PC-3 (cell line): ENCODE measurements around the gene GCC1. TPM values are rescaled to one million over a fixed set of nuclear protein-coding genes. Genes with fewer than 3 reads are reported as not detected.
"Not testable (repeated sequence)": the region's sequence is repeated elsewhere in the genome, so short reads cannot be mapped to it uniquely, and the experiment has no call there.

ENCODE experiments used
- ATAC-seq: fragments of 200-7000 bp; cut with Tn5 transposase; 2 replicates; pipeline ENCODE4 v1.9.1; 2020; ENCODE audit warnings: mild to moderate bottlenecking, moderate library complexity
- BruUV-seq: library from RNA; stranded (reverse); fragments of 400-500 nt; replicated peaks from 2 replicates; lab custom pipeline; 2021; lab: Mats Ljungman, UMichigan
- CTCF ChIA-PET: fragments of 300-600 bp; sonication (Branson Sonifier 250); formaldehyde crosslinking; loops from one replicate; lab custom pipeline; 2022; ENCODE audit warnings: antibody characterized with exemption; lab: Charles Lee
- POLR2A ChIA-PET: fragments of 300-600 bp; sonication (Branson Sonifier 250); formaldehyde crosslinking; loops from one replicate; lab custom pipeline; 2022; ENCODE audit warnings: antibody characterized with exemption; ENCODE audit not compliant: unreplicated experiment; lab: Charles Lee
- DNase-seq: peaks from one replicate; pipeline ENCODE4 v3.0.0-alpha.2; 2015
- H2AFZ ChIP-seq: fragments of 300-600 bp; sonication (generic); 2 replicates; pipeline ENCODE4 v1.6.0; 2016; ENCODE audit warnings: antibody characterized with exemption, low read length
- H3F3A ChIP-seq: fragments of 300-600 bp; sonication (generic); one replicate; pipeline ENCODE4 v1.6.0; 2017; ENCODE audit warnings: antibody characterized with exemption, low read length, control low read depth, mild to moderate bottlenecking; ENCODE audit not compliant: unreplicated experiment
- H3K27ac ChIP-seq: fragments of 300-600 bp; sonication (generic); 2 replicates; pipeline ENCODE4 v1.5.1; 2016; ENCODE audit warnings: mild to moderate bottlenecking, low read length
- H3K27me3 ChIP-seq: fragments of 300-600 bp; sonication (generic); 2 replicates; pipeline ENCODE4 v1.6.1; 2016; ENCODE audit warnings: low read length, mixed read lengths
- H3K36me3 ChIP-seq: fragments of 300-600 bp; sonication (generic); 2 replicates; pipeline ENCODE4 v1.6.1; 2016; ENCODE audit warnings: low read depth, mixed run types, low read length, mixed read lengths
- H3K4me1 ChIP-seq: fragments of 300-600 bp; sonication (generic); 2 replicates; pipeline ENCODE4 v1.5.1; 2016; ENCODE audit warnings: low read length; ENCODE audit not compliant: insufficient read depth
- H3K4me2 ChIP-seq: fragments of 300-600 bp; sonication (generic); 2 replicates; pipeline ENCODE4 v1.6.0; 2016; ENCODE audit warnings: low read length
- H3K4me3 ChIP-seq: fragments of 300-600 bp; sonication (generic); 2 replicates; pipeline ENCODE4 v1.5.1; 2016; ENCODE audit warnings: mild to moderate bottlenecking, low read length, mixed read lengths
- H3K79me2 ChIP-seq: fragments of 300-600 bp; sonication (generic); 2 replicates; pipeline ENCODE4 v1.6.1; 2017; ENCODE audit warnings: low read length, mixed read lengths
- H3K9ac ChIP-seq: fragments of 300-600 bp; sonication (generic); 2 replicates; pipeline ENCODE4 v1.6.0; 2016; ENCODE audit warnings: mild to moderate bottlenecking, low read length
- H3K9me2 ChIP-seq: fragments of 300-600 bp; sonication (generic); replicated peaks from 2 replicates; pipeline ENCODE4 v1.6.1; 2016; ENCODE audit warnings: mixed run types, low read length, mixed read lengths
- H3K9me3 ChIP-seq: fragments of 300-600 bp; sonication (generic); 2 replicates; pipeline ENCODE4 v1.6.1; 2016; ENCODE audit warnings: low read length, mixed read lengths
- H4K20me1 ChIP-seq: fragments of 300-600 bp; sonication (generic); 2 replicates; pipeline ENCODE4 v1.6.1; 2016; ENCODE audit warnings: low read length, mixed read lengths
- CTCF ChIP-seq: fragments of 300-600 bp; sonication (generic); conservative IDR thresholded peaks from 2 replicates; pipeline ENCODE4 v1.5.1; 2017; ENCODE audit warnings: antibody characterized with exemption, low read depth, mild to moderate bottlenecking, low read length
- EZH2 ChIP-seq: fragments of 300-600 bp; sonication (generic); IDR thresholded peaks from one replicate; pipeline ENCODE4 v1.6.1; 2017; ENCODE audit warnings: antibody characterized with exemption, mild to moderate bottlenecking, low read length; ENCODE audit not compliant: unreplicated experiment
- EZH2phosphoT487 ChIP-seq: fragments of 300-600 bp; sonication (generic); IDR thresholded peaks from 2 replicates; pipeline ENCODE4 v1.6.1; 2018; ENCODE audit warnings: mild to moderate bottlenecking, antibody characterized with exemption, low read length, borderline replicate concordance
- intact Hi-C: fragments of 100-400 bp; cut with micrococcal nuclease; formaldehyde crosslinking; loops from 2 replicates; pipeline ENCODE4 v1.9.0; 2023
- total RNA-seq: library from RNA; depleted of rRNA; stranded (reverse); fragments of >200 nt; gene quantifications from 2 replicates; pipeline ENCODE4 v1.2.3, GENCODE V29; 2014

The GCC1 gene
- total RNA-seq, 1 experiment from 2014 or later, result 11.2 TPM

DNA sequence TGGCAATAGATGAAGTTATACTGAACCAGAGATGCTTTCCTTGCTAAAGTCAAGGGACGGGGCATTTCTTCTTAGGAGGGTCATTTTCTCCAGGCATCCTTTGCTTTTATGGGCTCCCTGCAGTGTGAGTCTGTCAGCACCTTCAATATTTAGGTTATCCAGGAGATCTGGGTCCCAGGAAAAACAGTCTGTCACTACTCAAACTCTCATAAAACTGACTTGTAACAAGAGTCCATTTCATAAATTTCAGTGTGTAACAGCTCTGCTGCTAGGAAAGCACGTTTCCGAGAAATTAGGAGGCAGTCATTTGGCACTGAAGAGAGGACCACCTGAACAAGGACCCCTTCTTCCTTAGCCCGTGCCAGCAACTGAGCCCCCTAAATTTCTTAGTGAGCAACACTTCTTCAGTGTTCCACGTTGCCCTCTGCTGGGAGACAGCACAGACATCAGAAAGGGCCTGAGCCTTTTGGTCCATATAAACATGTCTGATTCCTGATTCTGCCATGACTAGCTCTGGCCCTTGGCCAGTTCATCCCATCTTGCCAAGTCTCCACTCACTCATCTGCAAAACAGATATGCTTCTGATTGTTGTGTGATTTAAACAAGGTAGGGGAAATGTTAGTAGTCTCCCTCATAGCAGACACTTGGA lies 7.2 kb downstream of the GCC1 start:
- Histone ChIP-seq H3K4me1 (0 out of 2 replicates have a peak, but pooled peaks cover 1% of the 10 kb centered on the region), H3K9me3 (no peaks in the 10 kb centered on the region), H3K9me2 (no peaks in the 10 kb centered on the region), H3K27me3 (no peaks in the 10 kb centered on the region), H3K4me2 (no peak overlapping the region), H3F3A (no peaks in the 10 kb centered on the region), H3K79me2 (peaks cover 28% of the 10 kb centered on the region), H3K36me3 (peaks cover 5% of the 10 kb centered on the region; the same call in 1 of the 2 replicates), H3K4me3 (no peak overlapping the region), H4K20me1 (peaks cover 5% of the 10 kb centered on the region; the same call in 1 of the 2 replicates), H3K9ac (no peak overlapping the region), H3K27ac (no peak overlapping the region), H2AFZ (no peak overlapping the region)
- BruUV-seq, result no TSS peak
- TF ChIP-seq EZH2phosphoT487 (no peak), EZH2 (no peak), CTCF (peak; percentile 50; the same call in 1 of the 2 replicates)
- ATAC-seq (peak; percentile 38), DNase-seq (no peak)
- intact Hi-C loops, result no loop called here
- CTCF ChIA-PET, result no interaction called here
- POLR2A ChIA-PET, result no interaction called here

GRCh38 chr7:127571741-127572505 lies 13.5 kb downstream of the GCC1 start:
- Histone ChIP-seq H3K79me2 (no peaks in the 10 kb centered on the region), H3K27me3 (no peaks in the 10 kb centered on the region), H3K9ac (no peak overlapping the region), H3K27ac (no peak overlapping the region), H3K36me3 (no peaks in the 10 kb centered on the region), H3K9me3 (no peaks in the 10 kb centered on the region), H4K20me1 (no peaks in the 10 kb centered on the region), H3K4me3 (no peak overlapping the region), H2AFZ (no peak overlapping the region), H3K4me1 (no peaks in the 10 kb centered on the region), H3K4me2 (no peak overlapping the region), H3F3A (no peaks in the 10 kb centered on the region), H3K9me2 (no peaks in the 10 kb centered on the region)
- no TSS peak for BruUV-seq
- CTCF ChIA-PET, result no interaction called here
- DNase-seq (no peak), ATAC-seq (no peak)
- intact Hi-C loops, result no loop called here
- no peak for TF ChIP-seq EZH2phosphoT487
- TF ChIP-seq CTCF, result no peak
- TF ChIP-seq EZH2, result no peak
- POLR2A ChIA-PET, result no interaction called here

DNA sequence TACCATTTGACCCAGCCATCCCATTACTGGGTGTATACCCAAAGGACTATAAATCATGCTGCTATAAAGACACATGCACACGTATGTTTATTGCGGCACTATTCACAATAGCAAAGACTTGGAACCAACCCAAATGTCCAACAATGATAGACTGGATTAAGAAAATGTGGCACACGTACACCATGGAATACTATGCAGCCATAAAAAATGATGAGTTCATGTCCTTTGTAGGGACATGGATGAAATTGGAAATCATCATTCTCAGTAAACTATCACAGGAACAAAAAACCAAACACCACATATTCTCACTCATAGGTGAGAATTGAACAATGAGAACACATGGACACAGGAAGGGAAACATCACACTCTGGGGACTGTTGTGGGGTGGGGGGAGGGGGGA lies 17.4 kb downstream of the GCC1 start:
- POLR2A ChIA-PET, H3K9me2 ChIP-seq, H3K36me3 ChIP-seq, H4K20me1 ChIP-seq, H3K9ac ChIP-seq, H2AFZ ChIP-seq, H3K9me3 ChIP-seq, CTCF ChIA-PET, H3K4me1 ChIP-seq, DNase-seq, BruUV-seq, ATAC-seq, H3F3A ChIP-seq, intact Hi-C loops, H3K4me2 ChIP-seq, H3K4me3 ChIP-seq, H3K27me3 ChIP-seq, H3K79me2 ChIP-seq, H3K27ac ChIP-seq: not testable (repeated sequence)
